IMR-90 (cell line): ENCODE results near the gene FBLN1. TPM values are rescaled to one million over a fixed set of nuclear protein-coding genes. Genes with fewer than 3 reads are reported as not detected.

Experiments
- ATAC-seq: fragments of 200-7000 bp; cut with Tn5 transposase; 2 replicates; pipeline ENCODE4 v1.9.1; 2020; ENCODE audit warnings: low read depth, mild to moderate bottlenecking, moderate library complexity
- BruUV-seq: library from RNA; stranded (reverse); fragments of 400-500 nt; replicated peaks from 2 replicates; lab custom pipeline; 2021; lab: Mats Ljungman, UMichigan
- CTCF ChIA-PET: fragments of 300-600 bp; formaldehyde crosslinking; extraction: SDS; loops from one replicate; lab custom pipeline; 2021; ENCODE audit warnings: antibody characterized with exemption; lab: Yijun Ruan, JAX
- POLR2A ChIA-PET: fragments of 300-600 bp; sonication (Branson Sonifier 250); formaldehyde crosslinking; loops from one replicate; lab custom pipeline; 2022; ENCODE audit warnings: antibody characterized with exemption; ENCODE audit not compliant: unreplicated experiment; lab: Charles Lee
- DNase-seq: peaks from one replicate; pipeline ENCODE4 v3.0.0; 2013
- H2AFZ ChIP-seq: replicated peaks from 2 replicates; pipeline ENCODE3; 2013; ENCODE audit warnings: low read length, mild to moderate bottlenecking; ENCODE audit not compliant: poor library complexity
- H2AK5ac ChIP-seq: 2 replicates; pipeline ENCODE4 v1.6.1; 2013; ENCODE audit warnings: low read depth, low read length, inconsistent platforms
- H2AK9ac ChIP-seq: replicated peaks from 2 replicates; pipeline ENCODE3; 2013; ENCODE audit warnings: mild to moderate bottlenecking, low read depth, low read length, moderate library complexity; ENCODE audit not compliant: poor library complexity
- H2BK120ac ChIP-seq: 2 replicates; pipeline ENCODE4 v1.6.1; 2013; ENCODE audit warnings: low read depth, low read length, inconsistent platforms
- H2BK15ac ChIP-seq: 3 replicates; pipeline ENCODE4 v1.6.1; 2013; ENCODE audit warnings: low read depth, low read length, inconsistent platforms
- H2BK20ac ChIP-seq: 2 replicates; pipeline ENCODE4 v1.6.1; 2013; ENCODE audit warnings: low read depth, mild to moderate bottlenecking, inconsistent platforms, low read length, moderate library complexity
- H2BK5ac ChIP-seq: 2 replicates; pipeline ENCODE4 v1.6.1; 2013; ENCODE audit warnings: mild to moderate bottlenecking, low read depth, low read length, inconsistent platforms; ENCODE audit not compliant: poor library complexity, severe bottlenecking
- H3K14ac ChIP-seq: replicated peaks from 2 replicates; pipeline ENCODE4 v1.6.1; 2013; ENCODE audit warnings: low read depth, low read length, inconsistent platforms
- H3K18ac ChIP-seq: 2 replicates; pipeline ENCODE4 v1.6.1; 2013; ENCODE audit warnings: low read depth, low read length, control low read depth
- H3K23ac ChIP-seq: 2 replicates; pipeline ENCODE4 v1.6.1; 2013; ENCODE audit warnings: low read depth, low read length, inconsistent platforms
- H3K27ac ChIP-seq: 2 replicates; pipeline ENCODE4 v1.5.1; 2013; ENCODE audit warnings: mild to moderate bottlenecking, control low read depth, low read length; ENCODE audit not compliant: insufficient read depth
- H3K27me3 ChIP-seq: 2 replicates; pipeline ENCODE4 v1.6.1; 2013; ENCODE audit warnings: low read length; ENCODE audit not compliant: control insufficient read depth, insufficient read depth
- H3K36me3 ChIP-seq: 2 replicates; pipeline ENCODE4 v1.6.1; 2013; ENCODE audit warnings: low read length, mixed read lengths; ENCODE audit not compliant: control insufficient read depth, insufficient read depth
- H3K4ac ChIP-seq: 2 replicates; pipeline ENCODE4 v1.6.1; 2013; ENCODE audit warnings: low read depth, low read length, inconsistent platforms
- H3K4me1 ChIP-seq: 2 replicates; pipeline ENCODE4 v1.6.1; 2013; ENCODE audit warnings: low read length, mixed read lengths; ENCODE audit not compliant: control insufficient read depth, insufficient read depth
- H3K4me2 ChIP-seq: 2 replicates; pipeline ENCODE4 v1.6.1; 2013; ENCODE audit warnings: low read depth, mild to moderate bottlenecking, control low read depth, low read length, moderate library complexity
- H3K4me3 ChIP-seq: 2 replicates; pipeline ENCODE4 v1.5.1; 2013; ENCODE audit warnings: low read depth, mild to moderate bottlenecking, control low read depth, low read length, moderate library complexity; ENCODE audit not compliant: insufficient read depth
- H3K56ac ChIP-seq: 2 replicates; pipeline ENCODE4 v1.6.1; 2013; ENCODE audit warnings: low read length, inconsistent platforms; ENCODE audit not compliant: insufficient read depth; ENCODE audit errors: extremely low read depth
- H3K79me1 ChIP-seq, 2 experiments: 2 replicates each; pipeline ENCODE4 v1.6.1; 2013; ENCODE audit warnings: low read length in 2 of 2, inconsistent platforms in 1 of 2, low read depth in 1 of 2
- H3K9ac ChIP-seq: 2 replicates; pipeline ENCODE4 v1.6.1; 2013; ENCODE audit warnings: low read depth, low read length, control low read depth
- H3K9me1 ChIP-seq: 2 replicates; pipeline ENCODE4 v1.6.1; 2013; ENCODE audit warnings: low read length, inconsistent platforms; ENCODE audit not compliant: insufficient read depth
- H3K9me3 ChIP-seq: 2 replicates; pipeline ENCODE4 v1.6.1; 2013; ENCODE audit warnings: low read length; ENCODE audit not compliant: control insufficient read depth, insufficient read depth
- H4K20me1 ChIP-seq: 2 replicates; pipeline ENCODE4 v1.6.1; 2013; ENCODE audit warnings: low read length, inconsistent platforms; ENCODE audit not compliant: insufficient read depth
- H4K5ac ChIP-seq: 2 replicates; pipeline ENCODE4 v1.6.1; 2013; ENCODE audit warnings: mild to moderate bottlenecking, low read depth, low read length, control low read depth
- H4K8ac ChIP-seq, 2 experiments: 2 replicates each; pipeline ENCODE4 v1.6.1; 2013; ENCODE audit warnings: low read depth in 2 of 2, low read length in 2 of 2, control low read depth in 1 of 2, inconsistent platforms in 1 of 2
- H4K91ac ChIP-seq: 2 replicates; pipeline ENCODE4 v1.6.1; 2013; ENCODE audit warnings: low read depth, low read length, inconsistent platforms; ENCODE audit not compliant: insufficient read depth
- CHD1 ChIP-seq: IDR thresholded peaks from 2 replicates; pipeline ENCODE4 v1.6.1; 2012; ENCODE audit warnings: low read depth, low read length, improper control_type of control experiment
- FOS ChIP-seq: fragments of 150-350 bp; IDR thresholded peaks from 2 replicates; pipeline ENCODE4 v1.6.1; 2016; ENCODE audit warnings: low read depth, low read length
- MAFK ChIP-seq: IDR thresholded peaks from 2 replicates; pipeline ENCODE4 v1.6.1; 2012; ENCODE audit warnings: low read depth, low read length, improper control_type of control experiment
- MAZ ChIP-seq: IDR thresholded peaks from 2 replicates; pipeline ENCODE4 v1.6.1; 2012; ENCODE audit warnings: low read depth, mild to moderate bottlenecking, low read length, improper control_type of control experiment, moderate library complexity, borderline replicate concordance
- MXI1 ChIP-seq: IDR thresholded peaks from 2 replicates; pipeline ENCODE4 v1.6.1; 2012; ENCODE audit warnings: low read depth, mild to moderate bottlenecking, low read length, moderate library complexity, borderline replicate concordance
- RCOR1 ChIP-seq: IDR thresholded peaks from 2 replicates; pipeline ENCODE4 v1.6.1; 2012; ENCODE audit warnings: mild to moderate bottlenecking, low read length, improper control_type of control experiment; ENCODE audit not compliant: insufficient replicate concordance
- RFX5 ChIP-seq: IDR thresholded peaks from 2 replicates; pipeline ENCODE4 v1.8.0; 2012; ENCODE audit warnings: low read depth, mild to moderate bottlenecking, low read length, moderate library complexity
- WGBS, 2 experiments: methylation state at CpG; one replicate each; pipeline versions ENCODE4 v1.1.5 to v1.1.7; 2013; ENCODE audit warnings: missing lambda C conversion rate in 2 of 2; ENCODE audit not compliant: insufficient read length in 1 of 2; ENCODE audit errors: extremely low coverage in 2 of 2; 5-methylcytosine and 5-hydroxymethylcytosine counted together
- dilution Hi-C: fragments of 300-500 bp; cut with HindIII; formaldehyde crosslinking; loops from one replicate; pipeline ENCODE4 v1.14.3; 2018; ENCODE audit warnings: low sequenced_read_pairs; ENCODE audit not compliant: unreplicated experiment
- in situ Hi-C: fragments of 300-500 bp; cut with MboI; formaldehyde crosslinking; loops from 3 replicates; pipeline ENCODE4 v1.14.3; 2019; ENCODE audit warnings: low sequenced_read_pairs, inconsistent platforms, mixed read lengths
- intact Hi-C: fragments of 100-400 bp; cut with micrococcal nuclease; formaldehyde crosslinking; loops from 2 replicates; pipeline ENCODE4 v1.10.0; 2022
- polyA plus RNA-seq, 3 experiments: library from polyadenylated mRNA; depleted of rRNA; stranded (reverse); fragments of >200 nt; gene quantifications; 2 replicates each; pipeline ENCODE4 v1.2.3, GENCODE V29; 2012; ENCODE audit warnings: low replicate concordance in 1 of 3
- total RNA-seq: library from RNA; depleted of rRNA; stranded (reverse); fragments of >200 nt; gene quantifications from 2 replicates; pipeline ENCODE4 v1.2.3, GENCODE V29; 2012
- TF ChIP-seq, protein P1 (sequence below): conservative IDR thresholded peaks from 2 replicates; pipeline ENCODE4 v1.5.1; 2012; ENCODE audit warnings: mild to moderate bottlenecking, low read depth, low read length, improper control_type of control experiment
- TF ChIP-seq, protein P2 (sequence below): fragments of 150-350 bp; IDR thresholded peaks from 2 replicates; pipeline ENCODE4 v1.6.1; 2016; ENCODE audit warnings: low read depth, mild to moderate bottlenecking, low read length, moderate library complexity, borderline replicate concordance
- TF ChIP-seq, protein P3 (sequence below): fragments of 150-350 bp; IDR thresholded peaks from 2 replicates; pipeline ENCODE4 v1.6.1; 2017; ENCODE audit warnings: mild to moderate bottlenecking, antibody characterized with exemption, low read length, low read depth

FBLN1 gene
- total and polyA plus RNA-seq, 2 of the 4 experiments (the other 2 are of a cell fraction), result 11.3 to 87.9 TPM

DNA sequence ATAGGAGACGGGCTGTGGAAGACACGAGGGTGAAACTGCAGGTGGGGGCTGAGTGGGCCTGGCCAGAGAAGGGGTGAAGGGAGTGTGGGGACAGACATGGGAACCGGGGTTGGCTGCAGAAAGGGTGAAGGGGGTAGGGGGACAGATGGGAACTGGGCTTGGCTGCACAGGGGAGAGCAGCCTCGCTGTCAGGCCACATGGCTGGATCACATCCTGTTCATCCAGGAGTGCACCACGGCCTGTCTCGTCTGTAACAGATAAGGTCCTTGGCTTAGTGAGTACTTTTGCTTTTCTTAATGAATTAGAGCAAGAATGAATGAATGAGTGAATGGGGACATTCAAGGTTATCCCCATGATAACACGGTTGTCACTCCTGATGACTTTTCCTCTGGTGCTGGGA, 13.5 kb downstream of the FBLN1 start:
- Histone ChIP-seq H3K14ac (peak overlapping the region; percentile 76), H3K9me1 (peaks cover 27% of the 10 kb centered on the region), H3K4ac (peak overlapping the region; percentile 46; the same call in 1 of the 2 replicates), H3K4me2 (no peak overlapping the region), H3K79me1 (peaks cover 14 to 81% of the 10 kb centered on the region in 2 experiments), H3K4me1 (peaks cover 33% of the 10 kb centered on the region), H3K23ac (peak overlapping the region; percentile 60; the same call in 1 of the 2 replicates), H2AK9ac (peak overlapping the region; percentile 60), H3K9ac (no peak overlapping the region), H4K8ac (peak overlapping the region in 1 of 2 experiments; percentile 24; a peak in 1 of 4 replicates), H3K27me3 (no peaks in the 10 kb centered on the region), H2AFZ (peak overlapping the region; percentile 27), H2BK120ac (peak overlapping the region; percentile 46), H3K36me3 (peaks cover 58% of the 10 kb centered on the region; the same call in 1 of the 2 replicates), H4K5ac (peak overlapping the region; percentile 11; the same call in 1 of the 2 replicates), H2BK15ac (peak overlapping the region; percentile 74; the same call in 2 of the 3 replicates), H3K4me3 (no peak overlapping the region), H3K9me3 (no peaks in the 10 kb centered on the region), H2AK5ac (peak overlapping the region; percentile 18), H3K27ac (no peak overlapping the region), H2BK5ac (no peak overlapping the region), H4K91ac (peak overlapping the region; percentile 25; the same call in 1 of the 2 replicates), H2BK20ac (peak overlapping the region; percentile 40; the same call in 1 of the 2 replicates), H3K56ac (no peak overlapping the region), H3K18ac (peak overlapping the region; percentile 18; the same call in 1 of the 2 replicates), H4K20me1 (peaks cover 58% of the 10 kb centered on the region)
- in situ Hi-C loops (no loop called here), dilution Hi-C loops (no loop called here), intact Hi-C loops (no loop called here)
- 83% methylated on average over 6 of the region's 7 CpGs; no CpG with 5 or more reads in 1 of the 2 experiments for WGBS, 2 experiments
- no TSS peak for BruUV-seq
- ChIA-PET CTCF (no interaction called here), POLR2A (no interaction called here)
- TF ChIP-seq, protein P1, sequence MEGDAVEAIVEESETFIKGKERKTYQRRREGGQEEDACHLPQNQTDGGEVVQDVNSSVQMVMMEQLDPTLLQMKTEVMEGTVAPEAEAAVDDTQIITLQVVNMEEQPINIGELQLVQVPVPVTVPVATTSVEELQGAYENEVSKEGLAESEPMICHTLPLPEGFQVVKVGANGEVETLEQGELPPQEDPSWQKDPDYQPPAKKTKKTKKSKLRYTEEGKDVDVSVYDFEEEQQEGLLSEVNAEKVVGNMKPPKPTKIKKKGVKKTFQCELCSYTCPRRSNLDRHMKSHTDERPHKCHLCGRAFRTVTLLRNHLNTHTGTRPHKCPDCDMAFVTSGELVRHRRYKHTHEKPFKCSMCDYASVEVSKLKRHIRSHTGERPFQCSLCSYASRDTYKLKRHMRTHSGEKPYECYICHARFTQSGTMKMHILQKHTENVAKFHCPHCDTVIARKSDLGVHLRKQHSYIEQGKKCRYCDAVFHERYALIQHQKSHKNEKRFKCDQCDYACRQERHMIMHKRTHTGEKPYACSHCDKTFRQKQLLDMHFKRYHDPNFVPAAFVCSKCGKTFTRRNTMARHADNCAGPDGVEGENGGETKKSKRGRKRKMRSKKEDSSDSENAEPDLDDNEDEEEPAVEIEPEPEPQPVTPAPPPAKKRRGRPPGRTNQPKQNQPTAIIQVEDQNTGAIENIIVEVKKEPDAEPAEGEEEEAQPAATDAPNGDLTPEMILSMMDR, result no peak
- TF ChIP-seq CHD1, result no peak
- TF ChIP-seq, protein P2, sequence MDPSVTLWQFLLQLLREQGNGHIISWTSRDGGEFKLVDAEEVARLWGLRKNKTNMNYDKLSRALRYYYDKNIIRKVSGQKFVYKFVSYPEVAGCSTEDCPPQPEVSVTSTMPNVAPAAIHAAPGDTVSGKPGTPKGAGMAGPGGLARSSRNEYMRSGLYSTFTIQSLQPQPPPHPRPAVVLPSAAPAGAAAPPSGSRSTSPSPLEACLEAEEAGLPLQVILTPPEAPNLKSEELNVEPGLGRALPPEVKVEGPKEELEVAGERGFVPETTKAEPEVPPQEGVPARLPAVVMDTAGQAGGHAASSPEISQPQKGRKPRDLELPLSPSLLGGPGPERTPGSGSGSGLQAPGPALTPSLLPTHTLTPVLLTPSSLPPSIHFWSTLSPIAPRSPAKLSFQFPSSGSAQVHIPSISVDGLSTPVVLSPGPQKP, result no peak
- no peak for TF ChIP-seq FOS
- TF ChIP-seq RCOR1, result no peak
- TF ChIP-seq, protein P3, sequence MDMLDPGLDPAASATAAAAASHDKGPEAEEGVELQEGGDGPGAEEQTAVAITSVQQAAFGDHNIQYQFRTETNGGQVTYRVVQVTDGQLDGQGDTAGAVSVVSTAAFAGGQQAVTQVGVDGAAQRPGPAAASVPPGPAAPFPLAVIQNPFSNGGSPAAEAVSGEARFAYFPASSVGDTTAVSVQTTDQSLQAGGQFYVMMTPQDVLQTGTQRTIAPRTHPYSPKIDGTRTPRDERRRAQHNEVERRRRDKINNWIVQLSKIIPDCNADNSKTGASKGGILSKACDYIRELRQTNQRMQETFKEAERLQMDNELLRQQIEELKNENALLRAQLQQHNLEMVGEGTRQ, result no peak
- TF ChIP-seq MAFK, result no peak
- no peak for TF ChIP-seq MXI1
- TF ChIP-seq RFX5, result no peak
- TF ChIP-seq MAZ, result no peak
- DNase-seq (no peak), ATAC-seq (no peak)
